Bronchial epithelial cell (primary cell): Measurements from ENCODE around the gene PARVA. TPM values are rescaled to one million over a fixed set of nuclear protein-coding genes. Genes with fewer than 3 reads are reported as not detected.

Experiments used
- DNase-seq: peaks from one replicate; pipeline ENCODE4 v3.0.0-alpha.2; 2010; ENCODE audit warnings: low read depth
- FAIRE-seq: peaks from 2 replicates; lab custom pipeline; 2011; peaks lifted over from hg19 to GRCh38; lab: Jason Lieb, UNC
- H3K27me3 ChIP-seq: 2 replicates; pipeline ENCODE4 v1.5.1; 2011; ENCODE audit warnings: low read length; ENCODE audit not compliant: control insufficient read depth, insufficient read depth
- H3K36me3 ChIP-seq: 2 replicates; pipeline ENCODE4 v1.5.1; 2011; ENCODE audit warnings: low read length; ENCODE audit not compliant: control insufficient read depth, insufficient read depth
- H3K4me3 ChIP-seq: 2 replicates; pipeline ENCODE4 v1.5.1; 2011; ENCODE audit warnings: mild to moderate bottlenecking, low read depth, low read length, control low read depth
- CTCF ChIP-seq: IDR thresholded peaks from 2 replicates; pipeline ENCODE4 v1.5.1; 2011; ENCODE audit warnings: mild to moderate bottlenecking, moderate library complexity, low read length, control low read depth, inconsistent platforms; ENCODE audit not compliant: insufficient read depth, severe bottlenecking
- total RNA-seq: library from RNA; depleted of rRNA; stranded (reverse); fragments of >200 nt; gene quantifications from 2 replicates; pipeline ENCODE4 v1.2.1, GENCODE V29; 2014

Gene PARVA
- total RNA-seq, 1 donor from 2014 or later: 7.6 TPM

GRCh38 chr11:12534549-12534948 is 157.2 kb downstream of the PARVA start:
- TF ChIP-seq CTCF: no peak
- no peak overlapping the region for H3K4me3 ChIP-seq
- no peaks in the 10 kb centered on the region for H3K27me3 ChIP-seq
- no peak for FAIRE-seq
- H3K36me3 ChIP-seq: no peaks in the 10 kb centered on the region
- no peak for DNase-seq

- H3K4me3 ChIP-seq: no peak overlapping the region
- no peak for DNase-seq
- no peaks in the 10 kb centered on the region for H3K36me3 ChIP-seq
- no peak for FAIRE-seq
- no peak for TF ChIP-seq CTCF
- no peaks in the 10 kb centered on the region for H3K27me3 ChIP-seq
These were observed 157.9 kb downstream of the PARVA start for GRCh38 chr11:12535321-12535720.

GRCh38 chr11:12536566-12536965 is 159.2 kb downstream of the PARVA start:
- no peak for FAIRE-seq
- no peak for TF ChIP-seq CTCF

GRCh38 chr11:12537778-12538401 is 160.5 kb downstream of the PARVA start:
- H3K36me3 ChIP-seq: no peaks in the 10 kb centered on the region
- H3K4me3 ChIP-seq: no peak overlapping the region
- no peak for TF ChIP-seq CTCF
- no peak for DNase-seq
- FAIRE-seq: peak; percentile 84
- H3K27me3 ChIP-seq: no peaks in the 10 kb centered on the region

More at GRCh38 chr11:12536566-12536965, 159.2 kb downstream of the PARVA start:
- H3K4me3 ChIP-seq: no peak overlapping the region
- H3K27me3 ChIP-seq: no peaks in the 10 kb centered on the region
- DNase-seq: no peak
- H3K36me3 ChIP-seq: no peaks in the 10 kb centered on the region

- no peak for TF ChIP-seq CTCF
- FAIRE-seq: no peak
These were observed 161.6 kb downstream of the PARVA start for GRCh38 chr11:12538889-12539421.

GRCh38 chr11:12539572-12539971 is 162.2 kb downstream of the PARVA start:
- TF ChIP-seq CTCF: no peak
- DNase-seq: peak; percentile 95
- no peak overlapping the region for H3K4me3 ChIP-seq
- H3K27me3 ChIP-seq: no peaks in the 10 kb centered on the region
- H3K36me3 ChIP-seq: no peaks in the 10 kb centered on the region
- FAIRE-seq: peak; percentile 52

More at GRCh38 chr11:12538889-12539421, 161.6 kb downstream of the PARVA start:
- no peak for DNase-seq
- H3K27me3 ChIP-seq: no peaks in the 10 kb centered on the region
- H3K4me3 ChIP-seq: no peak overlapping the region
- no peaks in the 10 kb centered on the region for H3K36me3 ChIP-seq
